Measurements from ENCODE around the gene MEX3C. TPM values are rescaled to one million over a fixed set of nuclear protein-coding genes. Genes with fewer than 3 reads are reported as not detected.

MEX3C gene
- polyA plus RNA-seq, 3 donors, result 75.7 to 83.7 (median 79.8) TPM

Other genes with a start within 250 kb of the MEX3C start
- gene ELAC1, start 229.6 kb downstream of the MEX3C start, polyA plus RNA-seq (ENCODE audit: insufficient read length in 3 of 3), result 10 to 100 TPM; 16.3 to 18.9 (median 17.9) TPM
- gene SMAD4, start 167.5 kb downstream of the MEX3C start, polyA plus RNA-seq (ENCODE audit: insufficient read length in 3 of 3), result 100 to 1,000 TPM; 173 to 182 (median 175) TPM

Data from right renal cortex interstitium (tissue), 3 donors.